Heart left ventricle (tissue), 13 donors: Measurements from ENCODE around the gene TREM1.

Experiments
- CTCF ChIP-seq, 12 donors: fragments of 200-600 bp; sonication (generic) in 4 of 12; IDR thresholded peaks; one replicate each; pipeline versions ENCODE4 v1.5.0 to v1.8.0; 2018 to 2022; ENCODE audit warnings: antibody characterized with exemption in 12 of 12, mild to moderate bottlenecking in 5 of 12
- POLR2A ChIP-seq, 2 donors: fragments of 450-650 bp; IDR thresholded peaks; one replicate each; pipeline ENCODE4 v1.6.1; 2017; ENCODE audit warnings: antibody characterized with exemption in 2 of 2, mild to moderate bottlenecking in 2 of 2, moderate library complexity in 2 of 2
- donor health status: ischemic (EF 13 %, LVEDD 7.1; RV severe dilation, severe dysfunction).
- donor health status: DM: no; HTN: yes; CAD: no.
- donor health status: DM: no; HTN: no; CAD: no.
- donor health status: ischemic (EF 25% LVEDD 6.9; RV normal size, moderate dysfunction).
- donor health status: ischemic (EF 25% LVEDD 5.7; RV mildly dilated, moderate dysfunction).
- donor health status: ischemic (EF 35%, LVEDD 5.7; RV mildly dilated, moderate dysfunction).
- donor health status: nonischemic (EF 11% LVEDD 7.7; RV severe dilation, severe dysfunction).
- donor health status: DM: yes; HTN: yes; CAD: no.
- donor health status: PGD.
- donor health status: ischemic (EF 29% LVEDD 5.4; RV normal size, mild dysfunction).
- donor health status: nonischemic (EF 23%, LVEDD 6.1; RV moderate dilation, normal function).

DNA sequence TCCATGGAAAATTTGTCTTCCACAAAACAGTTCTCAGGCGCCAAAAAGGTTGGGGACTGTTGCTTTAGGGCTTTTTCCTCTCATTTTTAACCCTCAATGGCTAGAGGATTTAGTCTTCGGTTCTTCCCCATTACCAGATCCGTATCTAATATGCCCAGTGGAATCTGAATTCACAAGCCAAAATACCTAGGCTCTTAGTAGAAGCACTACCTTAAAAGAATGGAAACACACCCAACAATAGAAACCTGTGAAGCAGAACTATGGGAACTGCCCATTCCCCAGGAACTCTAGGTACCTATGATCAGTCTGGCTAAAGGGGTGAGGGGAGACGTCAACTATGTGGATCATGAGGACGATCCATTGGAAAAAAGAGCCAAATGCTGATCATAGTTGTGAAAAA lies 55.2 kb downstream of the TREM1 start:
- TF ChIP-seq CTCF (IDR thresholded peaks at IDR 0.05), result no peak
- TF ChIP-seq POLR2A (IDR thresholded peaks at IDR 0.05), result no peak
